HG02588 (cell line): ENCODE results near the gene RPP21.

ENCODE experiments used
- ATAC-seq: cut with Tn5 transposase; IDR thresholded peaks from one replicate; pipeline ENCODE4 v1.9.1; 2021; ENCODE audit warnings: mild to moderate bottlenecking, moderate library complexity; ENCODE audit not compliant: unreplicated experiment

The RPP21 gene

GRCh38 chr6:30344868-30345671 is at the start of gene RPP21:
Gene RPP21, plus strand, starts transcription at chr6:30345156. Its CDS starts 16 bp downstream, at chr6:30345172.
- ATAC-seq = peak; percentile 93

GRCh38 chr6:30295837-30296236 is 49.1 kb upstream of the RPP21 start:
- no peak for ATAC-seq

GRCh38 chr6:30304002-30304401 is 41.0 kb upstream of the RPP21 start:
- ATAC-seq = no peak

- ATAC-seq = no peak
These were observed 33.9 kb upstream of the RPP21 start for GRCh38 chr6:30311101-30311500.

- no peak for ATAC-seq
These were observed 33.3 kb upstream of the RPP21 start for GRCh38 chr6:30311671-30312070.

GRCh38 chr6:30312266-30312665 is 32.7 kb upstream of the RPP21 start:
- ATAC-seq = no peak

- no peak for ATAC-seq
These were observed 32.2 kb upstream of the RPP21 start for GRCh38 chr6:30312676-30313321.

- no peak for ATAC-seq
These were observed 29.8 kb upstream of the RPP21 start for GRCh38 chr6:30315156-30315555.

GRCh38 chr6:30317913-30318589 is 26.9 kb upstream of the RPP21 start:
- no peak for ATAC-seq

GRCh38 chr6:30319146-30319835 is 25.7 kb upstream of the RPP21 start:
- no peak for ATAC-seq

- no peak for ATAC-seq
These were observed 23.1 kb upstream of the RPP21 start for GRCh38 chr6:30321692-30322388.

GRCh38 chr6:30322527-30323501 is 22.1 kb upstream of the RPP21 start:
- ATAC-seq = no peak

- ATAC-seq = no peak
These were observed 21.1 kb upstream of the RPP21 start for GRCh38 chr6:30323806-30324205.

- ATAC-seq = no peak
These were observed 19.6 kb upstream of the RPP21 start for GRCh38 chr6:30325150-30325872.

GRCh38 chr6:30325873-30326525 is 19.0 kb upstream of the RPP21 start:
- ATAC-seq = peak; percentile 52

- ATAC-seq = peak; percentile 59
These were observed 18.3 kb upstream of the RPP21 start, which contains the start of gene TRIM39 for GRCh38 chr6:30326526-30327231. Gene TRIM39, plus strand, starts transcription at chr6:30326927. Its CDS starts 2,391 bp downstream, at chr6:30329318.

GRCh38 chr6:30327232-30327746 is 17.7 kb upstream of the RPP21 start:
- ATAC-seq = no peak
